Neural progenitor cell (in vitro differentiated cells): ENCODE measurements around the gene RAB36.

Experiments
- CTCF ChIP-seq: fragments of 200-600 bp; sonication (generic); IDR thresholded peaks from 2 replicates; pipeline ENCODE4 v1.5.1; 2017; ENCODE audit warnings: antibody characterized with exemption, mild to moderate bottlenecking
- EZH2 ChIP-seq: fragments of 200-600 bp; sonication (generic); IDR thresholded peaks from 2 replicates; pipeline ENCODE4 v1.6.1; 2017; ENCODE audit warnings: antibody characterized with exemption, mild to moderate bottlenecking, moderate library complexity
- EZH2phosphoT487 ChIP-seq: fragments of 200-600 bp; sonication (generic); IDR thresholded peaks from 2 replicates; pipeline ENCODE4 v1.6.1; 2017; ENCODE audit warnings: antibody characterized with exemption

- TF ChIP-seq CTCF (no peak), EZH2phosphoT487 (no peak), EZH2 (no peak)
Observed at GRCh38 chr22:23142546-23143105, 2.7 kb upstream of the RAB36 start.
